Measurements from ENCODE around the gene AUTS2. TPM values are rescaled to one million over a fixed set of nuclear protein-coding genes. Genes with fewer than 3 reads are reported as not detected.

The AUTS2 gene
- total RNA-seq, 1 experiment from 2014 or later, result 256 TPM

GRCh38 chr7:69883399-69883891, 285.2 kb downstream of the AUTS2 start:
- H2BK12ac ChIP-seq (ENCODE audit: insufficient read length, low read depth, low read length), result no peak overlapping the region
- no peak overlapping the region for H2BK15ac ChIP-seq (ENCODE audit: low read depth, low read length)
- Mint-ChIP-seq H3K27me3 (ENCODE audit: low read depth) (peaks cover 1% of the 10 kb centered on the region; the same call in 1 of the 2 replicates), H3K36me3 (ENCODE audit: insufficient read depth in 1 of 3, low read depth in 3 of 3) (no peaks in the 10 kb centered on the region), H3K9me3 (no peaks in the 10 kb centered on the region), H3K4me1 (no peaks in the 10 kb centered on the region), H3K27ac (peak overlapping the region in 2 of 3 experiments; percentile 16 to 82; a peak in 2 of 7 replicates), H3K4me3 (no peak overlapping the region)
- no peaks in the 10 kb centered on the region for H3K27me3 ChIP-seq (ENCODE audit: insufficient read depth, low read length)
- no peak overlapping the region for H3K9ac ChIP-seq (ENCODE audit: extremely low read depth, insufficient read length, low read length)
- no peak overlapping the region for H3K27ac ChIP-seq (ENCODE audit: insufficient read length, low read depth, low read length)
- no peaks in the 10 kb centered on the region for H3K9me3 ChIP-seq (ENCODE audit: control insufficient read depth, low read depth, low read length)
- no peak overlapping the region for H3K56ac ChIP-seq (ENCODE audit: insufficient read length, low read depth, low read length)
- H2BK20ac ChIP-seq (ENCODE audit: low read depth, low read length, poor library complexity, severe bottlenecking), result no peak overlapping the region
- H3K79me1 ChIP-seq (ENCODE audit: insufficient read depth, low read depth, low read length, poor library complexity, severe bottlenecking), result no peaks in the 10 kb centered on the region
- H3K79me2 ChIP-seq (ENCODE audit: insufficient read depth, low read length), result no peaks in the 10 kb centered on the region
- H3T11ph ChIP-seq (ENCODE audit: low read length), result no peak overlapping the region
- TF ChIP-seq CTCF (conservative IDR thresholded peaks at IDR 0.05), result no peak
- H3K23me2 ChIP-seq (ENCODE audit: insufficient read length, low read depth, low read length, poor library complexity, severe bottlenecking), result no peaks in the 10 kb centered on the region
- H4K5ac ChIP-seq (ENCODE audit: insufficient read length, low read depth, low read length), result no peak overlapping the region
- no peak overlapping the region for H3K23ac ChIP-seq (ENCODE audit: insufficient read length, low read depth, low read length)
- H4K8ac ChIP-seq (replicated peaks; ENCODE audit: insufficient read length, low read depth, low read length), result no peak overlapping the region
- H3K4ac ChIP-seq (ENCODE audit: low read depth, low read length), result no peak overlapping the region
- no CpG with 5 or more reads among the region's 7 CpGs for WGBS (ENCODE audit: extremely low coverage, insufficient read length, low lambda C conversion rate)
- no peak overlapping the region for H3K18ac ChIP-seq (ENCODE audit: insufficient read length, low read depth, low read length)
- H3K14ac ChIP-seq (ENCODE audit: insufficient read depth, low read length), result no peak overlapping the region
- H2AFZ ChIP-seq (ENCODE audit: low read length), result no peak overlapping the region
- H4K91ac ChIP-seq (ENCODE audit: insufficient read length, low read depth, low read length), result no peak overlapping the region
- no peaks in the 10 kb centered on the region for H3K4me1 ChIP-seq (ENCODE audit: insufficient read depth, low read length)
- H2AK5ac ChIP-seq (ENCODE audit: insufficient read length, low read length), result no peak overlapping the region
- H3K4me2 ChIP-seq (ENCODE audit: insufficient read depth, insufficient read length, low read length), result no peak overlapping the region
- H2BK120ac ChIP-seq (ENCODE audit: low read depth, low read length, poor library complexity, severe bottlenecking), result no peak overlapping the region
- no peak overlapping the region for H2BK5ac ChIP-seq (ENCODE audit: insufficient read length, low read length)
- no peaks in the 10 kb centered on the region for H4K20me1 ChIP-seq (ENCODE audit: control insufficient read depth, insufficient read depth, insufficient read length)
- no peak for DNase-seq

Measured in H9 (cell line).